Measurements from ENCODE around the gene SYNGR1.
A peak's percentile ranks its signal among the peaks of the same experiment; 100 is the strongest.
"Not testable (repeated sequence)": the region's sequence is repeated elsewhere in the genome, so short reads cannot be mapped to it uniquely, and the experiment has no call there.

SYNGR1 gene

DNA sequence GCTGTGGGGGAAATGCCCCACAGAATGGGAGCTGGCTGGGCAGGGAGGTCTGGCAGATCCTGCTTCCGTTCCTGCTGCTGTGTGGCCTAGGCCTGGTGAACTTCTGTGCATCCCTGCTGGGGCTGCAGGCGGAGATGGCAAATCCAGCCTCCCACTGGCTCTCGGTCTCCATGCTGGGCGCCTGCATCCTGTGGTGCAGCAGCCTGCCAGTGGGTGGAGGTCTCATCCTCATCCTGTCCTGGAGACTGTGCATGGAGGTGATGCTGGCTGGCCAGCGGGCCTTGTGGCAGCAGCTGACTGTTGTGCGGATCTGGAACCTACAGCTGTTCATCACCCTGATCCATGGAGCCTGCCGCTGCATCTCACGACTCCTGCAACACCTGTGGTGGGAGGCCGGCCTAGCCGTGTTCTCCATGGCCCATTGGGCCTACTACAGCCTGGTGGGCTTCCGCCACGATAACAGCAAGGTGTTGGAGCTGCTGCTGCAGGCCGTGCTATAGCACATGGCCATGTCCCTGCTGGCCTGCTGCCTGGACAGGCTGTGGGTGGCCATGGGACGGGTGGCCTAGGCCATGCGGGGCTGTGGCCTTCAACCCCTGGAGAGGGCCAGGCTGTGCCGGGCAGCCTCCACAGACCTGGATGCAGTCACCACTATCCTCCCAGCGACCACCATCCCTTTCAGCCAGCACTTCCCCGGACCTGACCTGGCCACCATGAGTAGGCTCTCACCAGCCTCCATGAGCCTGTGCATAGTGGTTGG lies 21.6 kb upstream of the SYNGR1 start:
- TF ChIP-seq, protein P1, sequence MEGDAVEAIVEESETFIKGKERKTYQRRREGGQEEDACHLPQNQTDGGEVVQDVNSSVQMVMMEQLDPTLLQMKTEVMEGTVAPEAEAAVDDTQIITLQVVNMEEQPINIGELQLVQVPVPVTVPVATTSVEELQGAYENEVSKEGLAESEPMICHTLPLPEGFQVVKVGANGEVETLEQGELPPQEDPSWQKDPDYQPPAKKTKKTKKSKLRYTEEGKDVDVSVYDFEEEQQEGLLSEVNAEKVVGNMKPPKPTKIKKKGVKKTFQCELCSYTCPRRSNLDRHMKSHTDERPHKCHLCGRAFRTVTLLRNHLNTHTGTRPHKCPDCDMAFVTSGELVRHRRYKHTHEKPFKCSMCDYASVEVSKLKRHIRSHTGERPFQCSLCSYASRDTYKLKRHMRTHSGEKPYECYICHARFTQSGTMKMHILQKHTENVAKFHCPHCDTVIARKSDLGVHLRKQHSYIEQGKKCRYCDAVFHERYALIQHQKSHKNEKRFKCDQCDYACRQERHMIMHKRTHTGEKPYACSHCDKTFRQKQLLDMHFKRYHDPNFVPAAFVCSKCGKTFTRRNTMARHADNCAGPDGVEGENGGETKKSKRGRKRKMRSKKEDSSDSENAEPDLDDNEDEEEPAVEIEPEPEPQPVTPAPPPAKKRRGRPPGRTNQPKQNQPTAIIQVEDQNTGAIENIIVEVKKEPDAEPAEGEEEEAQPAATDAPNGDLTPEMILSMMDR (IDR thresholded peaks at IDR 0.05; ENCODE audit: control insufficient read depth, extremely low read depth, insufficient read depth), result no peak
- DNase-seq (ENCODE audit: low read depth), result no peak
- H3K4me3 ChIP-seq (ENCODE audit: low read depth, low read length), result no peak overlapping the region

DNA sequence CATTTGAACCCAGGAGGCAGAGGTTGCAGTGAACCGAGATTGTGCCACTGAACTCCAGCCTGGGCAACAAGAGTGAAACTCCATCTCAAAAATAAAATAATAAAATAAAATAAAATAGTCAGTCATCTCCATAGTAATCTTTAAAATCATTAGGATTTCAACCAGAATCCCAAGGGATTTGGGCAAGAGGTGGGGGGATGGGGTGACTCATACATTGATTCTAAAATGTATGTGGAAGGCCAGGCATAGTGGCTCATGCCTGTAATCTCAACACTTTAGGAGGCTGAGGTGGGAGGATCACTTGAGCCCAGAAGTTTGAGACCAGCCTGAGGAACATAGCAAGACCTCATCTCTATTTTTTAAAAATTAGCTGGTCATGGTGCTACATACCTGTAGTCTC lies 19.2 kb upstream of the SYNGR1 start:
- DNase-seq (ENCODE audit: low read depth); H3K4me3 ChIP-seq (ENCODE audit: low read depth, low read length): not testable (repeated sequence)

DNA sequence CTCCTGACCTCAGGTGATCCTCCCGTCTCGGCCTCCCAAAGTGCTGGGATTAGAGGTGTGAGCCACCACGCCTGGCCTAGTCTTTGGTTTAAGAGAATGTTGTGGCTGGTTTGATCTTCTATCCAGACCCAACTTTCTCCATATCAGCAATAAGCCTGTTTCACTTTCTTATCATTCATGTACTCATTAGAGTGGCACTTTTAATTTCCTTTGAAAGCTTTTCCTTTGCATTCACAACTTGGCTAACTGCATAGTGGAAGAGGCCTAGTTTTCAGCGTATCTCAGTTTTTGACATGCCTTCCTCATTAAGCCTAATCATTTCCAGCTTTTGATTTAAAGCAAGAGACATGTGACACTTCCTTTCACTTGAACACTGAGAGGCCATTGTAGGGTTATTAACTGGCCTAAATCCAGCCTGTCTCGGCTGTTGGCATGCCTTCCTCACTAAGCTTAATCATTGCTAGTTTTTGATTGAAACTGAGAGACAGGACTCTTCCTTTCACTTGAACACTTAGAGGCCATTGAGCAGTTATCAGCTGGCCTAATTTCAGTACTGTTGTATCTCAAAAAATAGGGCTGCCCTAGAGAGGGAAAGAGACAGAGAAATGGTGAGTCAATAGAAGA lies 17.2 kb upstream of the SYNGR1 start:
- no peak overlapping the region for H3K4me3 ChIP-seq (ENCODE audit: low read depth, low read length)
- DNase-seq (ENCODE audit: low read depth), result no peak
- TF ChIP-seq, protein P1 (IDR thresholded peaks at IDR 0.05; ENCODE audit: control insufficient read depth, extremely low read depth, insufficient read depth), result no peak

DNA sequence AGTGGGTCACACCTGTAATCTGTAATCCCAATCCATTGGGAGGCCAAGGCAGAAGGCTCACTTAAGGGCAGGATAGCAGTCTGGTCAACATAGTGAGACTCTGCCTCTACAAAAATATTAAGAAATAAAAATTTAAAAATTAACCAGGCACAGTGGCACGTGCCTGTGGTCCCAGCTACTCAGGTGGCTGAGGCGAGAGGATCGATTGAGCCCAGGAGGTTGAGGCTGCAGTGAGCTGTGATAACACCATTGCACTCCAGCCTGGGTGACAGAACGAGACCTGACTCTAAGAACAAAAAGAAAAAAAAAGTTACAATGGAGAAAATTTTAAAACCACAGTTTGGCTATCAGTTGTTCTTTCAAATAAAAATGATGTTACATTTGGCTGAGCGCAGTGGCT lies 13.4 kb upstream of the SYNGR1 start:
- no peak overlapping the region for H3K4me3 ChIP-seq (ENCODE audit: low read depth, low read length)
- TF ChIP-seq, protein P1 (IDR thresholded peaks at IDR 0.05; ENCODE audit: control insufficient read depth, extremely low read depth, insufficient read depth), result no peak
- no peak for DNase-seq (ENCODE audit: low read depth)

DNA sequence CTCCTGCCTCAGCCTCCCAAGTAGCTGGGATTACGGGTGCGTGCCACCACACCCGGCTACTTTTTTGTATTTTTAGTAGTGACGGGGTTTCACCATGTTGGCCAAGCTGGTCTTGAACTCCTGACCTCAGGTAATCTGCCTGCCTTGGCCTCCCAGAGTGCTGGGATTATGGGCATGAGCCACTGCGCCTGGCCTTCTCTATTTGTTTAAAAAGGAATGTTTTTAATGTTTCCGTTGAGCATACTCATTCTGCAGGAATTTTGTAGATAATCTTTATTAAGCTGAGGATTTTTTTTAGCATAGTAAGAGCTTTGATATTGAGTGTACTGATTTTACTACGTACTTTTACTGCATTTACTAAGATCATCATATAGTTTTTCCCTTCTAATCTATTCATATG lies 10.0 kb upstream of the SYNGR1 start:
- not testable (repeated sequence) for H3K4me3 ChIP-seq (ENCODE audit: low read depth, low read length); DNase-seq (ENCODE audit: low read depth)

DNA sequence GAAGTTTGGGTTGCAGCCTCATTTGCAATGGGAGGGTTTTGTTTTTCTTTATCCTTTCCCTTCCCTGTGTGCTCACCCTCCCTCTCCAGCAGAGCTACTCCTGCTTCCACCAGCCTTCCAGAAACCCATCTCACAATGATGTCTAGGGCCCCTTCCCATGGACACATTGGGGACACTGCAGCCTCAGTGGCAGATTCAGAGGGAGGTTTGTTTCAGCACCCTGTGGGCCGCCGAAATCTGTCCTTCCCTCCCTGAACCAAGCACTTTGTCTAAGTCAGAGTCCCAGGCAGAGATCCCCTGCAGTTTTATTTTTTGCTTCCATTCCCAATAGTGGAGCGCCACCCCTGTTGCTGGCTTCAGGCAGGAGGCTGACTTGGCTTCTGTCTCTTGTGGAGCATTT lies 8.6 kb upstream of the SYNGR1 start:
- no peak for DNase-seq (ENCODE audit: low read depth)
- TF ChIP-seq, protein P1 (IDR thresholded peaks at IDR 0.05; ENCODE audit: control insufficient read depth, extremely low read depth, insufficient read depth), result no peak
- no peak overlapping the region for H3K4me3 ChIP-seq (ENCODE audit: low read depth, low read length)

DNA sequence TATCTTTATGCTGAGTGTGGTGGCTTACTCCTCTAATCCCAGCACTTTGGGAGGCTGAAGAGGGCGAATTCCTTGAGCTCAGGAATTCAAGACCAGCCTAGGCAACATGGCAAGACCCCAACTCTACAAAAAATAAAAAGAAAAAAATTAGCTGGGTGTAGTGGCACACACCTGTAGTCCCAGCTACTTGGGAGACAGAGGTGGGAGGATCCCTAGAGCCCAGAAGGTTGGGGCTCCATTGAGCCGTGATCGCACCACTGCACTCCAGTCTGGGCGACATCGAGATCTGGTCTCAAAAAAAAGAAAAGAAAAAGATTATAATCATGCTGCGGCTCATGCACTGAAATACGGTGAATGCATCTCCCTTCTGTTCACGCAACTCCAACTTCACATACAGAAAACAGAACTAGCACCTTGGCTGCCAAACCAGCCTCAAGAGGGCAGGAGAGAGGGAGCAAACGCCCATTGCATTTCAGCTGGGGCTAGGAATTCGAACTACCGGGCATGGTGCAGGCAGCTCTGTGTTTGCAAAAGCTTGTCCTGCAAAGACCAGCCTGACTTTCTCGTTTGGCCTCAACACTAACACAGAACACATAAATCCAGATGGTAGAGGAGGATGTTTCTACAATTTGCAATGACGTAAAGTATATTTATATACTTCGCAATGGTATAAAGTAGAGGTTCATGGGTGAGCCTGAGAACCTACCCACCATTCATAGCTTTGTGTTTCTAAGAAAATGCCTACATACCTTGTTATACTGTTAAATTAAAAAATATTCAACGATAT lies 6.3 kb upstream of the SYNGR1 start:
- TF ChIP-seq, protein P1 (IDR thresholded peaks at IDR 0.05; ENCODE audit: control insufficient read depth, extremely low read depth, insufficient read depth), result peak; percentile 89
- H3K4me3 ChIP-seq (ENCODE audit: low read depth, low read length), result no peak overlapping the region
- peak; percentile 58 for DNase-seq (ENCODE audit: low read depth)
